WTC11 (cell line): ENCODE measurements around the gene AKTIP. TPM values are rescaled to one million over a fixed set of nuclear protein-coding genes. Genes with fewer than 3 reads are reported as not detected.

Experiments
- ATAC-seq: fragments of 200-7000 bp; cut with Tn5 transposase; 2 replicates; pipeline ENCODE4 v1.10.0; 2021; ENCODE audit warnings: mild to moderate bottlenecking, moderate library complexity
- CTCF ChIA-PET: fragments of 300-600 bp; sonication (Branson Sonifier 250); formaldehyde crosslinking; loops from one replicate; lab custom pipeline; 2021; ENCODE audit warnings: antibody characterized with exemption; lab: Charles Lee
- POLR2A ChIA-PET: fragments of 350-600 bp; sonication (Branson Sonifier 250); formaldehyde crosslinking; loops from one replicate; lab custom pipeline; 2021; ENCODE audit warnings: antibody characterized with exemption; lab: Charles Lee
- DNase-seq: peaks from one replicate; pipeline ENCODE4 v3.0.0; 2021; ENCODE audit warnings: low spot score
- H3K27ac Mint-ChIP-seq: 2 replicates; pipeline ENCODE4 v1.8.0; 2021; ENCODE audit warnings: mixed read lengths
- H3K27me3 Mint-ChIP-seq: 2 replicates; pipeline ENCODE4 v1.8.0; 2021; ENCODE audit warnings: low read depth, mild to moderate bottlenecking, moderate library complexity, mixed read lengths
- H3K36me3 Mint-ChIP-seq: 2 replicates; pipeline ENCODE4 v1.8.0; 2021; ENCODE audit warnings: mixed read lengths
- H3K4me1 Mint-ChIP-seq: 2 replicates; pipeline ENCODE4 v1.8.0; 2022; ENCODE audit warnings: mixed read lengths
- H3K4me3 Mint-ChIP-seq: 2 replicates; pipeline ENCODE4 v1.8.0; 2021; ENCODE audit warnings: mild to moderate bottlenecking, moderate library complexity, mixed read lengths
- H3K9me3 Mint-ChIP-seq: 2 replicates; pipeline ENCODE4 v1.8.0; 2021; ENCODE audit warnings: mixed read lengths
- ATF1 ChIP-seq: sonication (generic); formaldehyde crosslinking; IDR thresholded peaks from 2 replicates; pipeline ENCODE4 v1.8.1; 2023; ENCODE audit warnings: mild to moderate bottlenecking, moderate library complexity, missing genetic modification reagents
- CREM ChIP-seq: sonication (generic); formaldehyde crosslinking; IDR thresholded peaks from 2 replicates; pipeline ENCODE4 v1.8.1; 2022; ENCODE audit warnings: mild to moderate bottlenecking, missing genetic modification reagents, moderate library complexity
- ELF4 ChIP-seq: sonication (generic); formaldehyde crosslinking; IDR thresholded peaks from 2 replicates; pipeline ENCODE4 v1.8.1; 2022; ENCODE audit warnings: low read depth, mild to moderate bottlenecking, moderate library complexity, missing genetic modification reagents
- ESRRA ChIP-seq: sonication (generic); formaldehyde crosslinking; IDR thresholded peaks from 2 replicates; pipeline ENCODE4 v1.8.1; 2022; ENCODE audit warnings: mild to moderate bottlenecking, missing genetic modification reagents, borderline replicate concordance
- ETV6 ChIP-seq: sonication (generic); formaldehyde crosslinking; IDR thresholded peaks from 2 replicates; pipeline ENCODE4 v1.8.1; 2022; ENCODE audit warnings: mild to moderate bottlenecking, missing genetic modification reagents
- GABPB1 ChIP-seq: sonication (generic); formaldehyde crosslinking; IDR thresholded peaks from 2 replicates; pipeline ENCODE4 v1.8.1; 2023; ENCODE audit warnings: mild to moderate bottlenecking, missing genetic modification reagents
- NFATC4 ChIP-seq: fragments of 250-450 bp; sonication (Bioruptor Pico); IDR thresholded peaks from 2 replicates; pipeline ENCODE4 v1.9.0; 2021; ENCODE audit warnings: mild to moderate bottlenecking
- SMAD3 ChIP-seq: sonication (generic); formaldehyde crosslinking; IDR thresholded peaks from 2 replicates; pipeline ENCODE4 v1.8.0; 2022; ENCODE audit warnings: missing genetic modification reagents, mild to moderate bottlenecking, borderline replicate concordance
- SOX15 ChIP-seq: fragments of 250-450 bp; sonication (Bioruptor Pico); IDR thresholded peaks from 2 replicates; pipeline ENCODE4 v1.9.0; 2021; ENCODE audit warnings: mild to moderate bottlenecking
- TCF7 ChIP-seq: sonication (generic); formaldehyde crosslinking; IDR thresholded peaks from 2 replicates; pipeline ENCODE4 v1.8.0; 2022; ENCODE audit warnings: mild to moderate bottlenecking, low read depth, missing genetic modification reagents, moderate library complexity
- TEAD4 ChIP-seq: sonication (generic); formaldehyde crosslinking; IDR thresholded peaks from 2 replicates; pipeline ENCODE4 v1.8.0; 2022; ENCODE audit warnings: mild to moderate bottlenecking, missing genetic modification reagents
- ZNF121 ChIP-seq: sonication (generic); formaldehyde crosslinking; IDR thresholded peaks from 2 replicates; pipeline ENCODE4 v1.8.0; 2023; ENCODE audit warnings: missing genetic modification reagents
- ZNF138 ChIP-seq: sonication (generic); formaldehyde crosslinking; conservative IDR thresholded peaks from 2 replicates; pipeline ENCODE4 v1.8.1; 2022; ENCODE audit warnings: mild to moderate bottlenecking, moderate library complexity, missing genetic modification reagents
- ZNF232 ChIP-seq: sonication (generic); formaldehyde crosslinking; IDR thresholded peaks from 2 replicates; pipeline ENCODE4 v1.8.0; 2022; ENCODE audit warnings: mild to moderate bottlenecking, missing genetic modification reagents
- total RNA-seq: library from RNA; stranded (reverse); gene quantifications from 3 replicates; pipeline ENCODE4 v1.2.3, GENCODE V29; 2021
- TF ChIP-seq, protein P1 (sequence below): sonication (generic); formaldehyde crosslinking; conservative IDR thresholded peaks from 2 replicates; pipeline ENCODE4 v1.8.1; 2023; ENCODE audit warnings: mild to moderate bottlenecking, low read depth, missing genetic modification reagents, moderate library complexity
- TF ChIP-seq, protein P2 (sequence below): sonication (generic); formaldehyde crosslinking; IDR thresholded peaks from 2 replicates; pipeline ENCODE4 v1.8.0; 2023; ENCODE audit warnings: mild to moderate bottlenecking, missing genetic modification reagents
- TF ChIP-seq, protein P3 (sequence below): fragments of 250-450 bp; sonication (Bioruptor Pico); IDR thresholded peaks from 2 replicates; pipeline ENCODE4 v1.9.0; 2021; ENCODE audit warnings: mild to moderate bottlenecking
- TF ChIP-seq, protein P4 (sequence below): sonication (generic); formaldehyde crosslinking; IDR thresholded peaks from 2 replicates; pipeline ENCODE4 v1.8.1; 2023; ENCODE audit warnings: mild to moderate bottlenecking, missing genetic modification reagents

Gene AKTIP
- total RNA-seq, 1 experiment from 2014 or later = 19.9 TPM

DNA sequence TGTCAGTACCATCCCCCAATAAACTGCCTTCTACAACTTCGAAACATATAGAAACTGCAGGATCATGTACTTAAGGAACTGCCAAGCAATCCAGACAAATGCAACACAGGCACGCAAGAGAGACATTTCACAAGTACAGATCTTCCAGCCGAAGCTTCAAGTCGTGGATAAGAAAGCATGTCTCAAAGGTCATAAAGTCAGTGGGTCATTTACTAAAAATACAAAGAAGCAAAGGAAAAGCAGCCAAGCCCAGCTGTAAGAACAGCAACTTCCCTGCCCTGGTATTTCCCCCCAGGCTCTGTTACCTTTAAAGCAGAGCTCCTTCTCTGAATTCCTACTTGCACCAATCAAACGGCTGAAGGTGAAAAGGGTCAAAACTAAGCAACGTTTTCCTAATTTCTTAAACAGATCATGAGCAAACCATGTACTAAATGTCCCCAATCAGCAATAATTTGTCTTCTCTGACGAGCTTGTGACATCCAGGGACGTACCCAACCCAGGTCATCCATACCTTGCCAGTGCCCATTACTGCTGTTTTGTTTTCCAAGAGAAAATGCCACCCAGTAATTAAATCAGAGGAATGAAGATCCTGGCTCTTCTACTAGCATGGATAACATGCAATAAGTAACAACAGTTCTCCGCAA is 1.7 kb downstream of the AKTIP start:
- TF ChIP-seq ESRRA (CRISPR knock-in tag) (no peak), TCF7 (no peak), ZNF138 (no peak), ATF1 (CRISPR knock-in tag) (no peak), ETV6 (CRISPR knock-in tag) (no peak), GABPB1 (no peak), TEAD4 (no peak)
- TF ChIP-seq, protein P1, sequence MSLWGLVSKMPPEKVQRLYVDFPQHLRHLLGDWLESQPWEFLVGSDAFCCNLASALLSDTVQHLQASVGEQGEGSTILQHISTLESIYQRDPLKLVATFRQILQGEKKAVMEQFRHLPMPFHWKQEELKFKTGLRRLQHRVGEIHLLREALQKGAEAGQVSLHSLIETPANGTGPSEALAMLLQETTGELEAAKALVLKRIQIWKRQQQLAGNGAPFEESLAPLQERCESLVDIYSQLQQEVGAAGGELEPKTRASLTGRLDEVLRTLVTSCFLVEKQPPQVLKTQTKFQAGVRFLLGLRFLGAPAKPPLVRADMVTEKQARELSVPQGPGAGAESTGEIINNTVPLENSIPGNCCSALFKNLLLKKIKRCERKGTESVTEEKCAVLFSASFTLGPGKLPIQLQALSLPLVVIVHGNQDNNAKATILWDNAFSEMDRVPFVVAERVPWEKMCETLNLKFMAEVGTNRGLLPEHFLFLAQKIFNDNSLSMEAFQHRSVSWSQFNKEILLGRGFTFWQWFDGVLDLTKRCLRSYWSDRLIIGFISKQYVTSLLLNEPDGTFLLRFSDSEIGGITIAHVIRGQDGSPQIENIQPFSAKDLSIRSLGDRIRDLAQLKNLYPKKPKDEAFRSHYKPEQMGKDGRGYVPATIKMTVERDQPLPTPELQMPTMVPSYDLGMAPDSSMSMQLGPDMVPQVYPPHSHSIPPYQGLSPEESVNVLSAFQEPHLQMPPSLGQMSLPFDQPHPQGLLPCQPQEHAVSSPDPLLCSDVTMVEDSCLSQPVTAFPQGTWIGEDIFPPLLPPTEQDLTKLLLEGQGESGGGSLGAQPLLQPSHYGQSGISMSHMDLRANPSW = no peak
- TF ChIP-seq, protein P2, sequence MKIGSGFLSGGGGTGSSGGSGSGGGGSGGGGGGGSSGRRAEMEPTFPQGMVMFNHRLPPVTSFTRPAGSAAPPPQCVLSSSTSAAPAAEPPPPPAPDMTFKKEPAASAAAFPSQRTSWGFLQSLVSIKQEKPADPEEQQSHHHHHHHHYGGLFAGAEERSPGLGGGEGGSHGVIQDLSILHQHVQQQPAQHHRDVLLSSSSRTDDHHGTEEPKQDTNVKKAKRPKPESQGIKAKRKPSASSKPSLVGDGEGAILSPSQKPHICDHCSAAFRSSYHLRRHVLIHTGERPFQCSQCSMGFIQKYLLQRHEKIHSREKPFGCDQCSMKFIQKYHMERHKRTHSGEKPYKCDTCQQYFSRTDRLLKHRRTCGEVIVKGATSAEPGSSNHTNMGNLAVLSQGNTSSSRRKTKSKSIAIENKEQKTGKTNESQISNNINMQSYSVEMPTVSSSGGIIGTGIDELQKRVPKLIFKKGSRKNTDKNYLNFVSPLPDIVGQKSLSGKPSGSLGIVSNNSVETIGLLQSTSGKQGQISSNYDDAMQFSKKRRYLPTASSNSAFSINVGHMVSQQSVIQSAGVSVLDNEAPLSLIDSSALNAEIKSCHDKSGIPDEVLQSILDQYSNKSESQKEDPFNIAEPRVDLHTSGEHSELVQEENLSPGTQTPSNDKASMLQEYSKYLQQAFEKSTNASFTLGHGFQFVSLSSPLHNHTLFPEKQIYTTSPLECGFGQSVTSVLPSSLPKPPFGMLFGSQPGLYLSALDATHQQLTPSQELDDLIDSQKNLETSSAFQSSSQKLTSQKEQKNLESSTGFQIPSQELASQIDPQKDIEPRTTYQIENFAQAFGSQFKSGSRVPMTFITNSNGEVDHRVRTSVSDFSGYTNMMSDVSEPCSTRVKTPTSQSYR (CRISPR knock-in tag) = no peak
- no peak for ATAC-seq
- ChIA-PET POLR2A (no interaction called here), CTCF (interaction anchor here (1.0 kb wide), 1 partner anchor 9 kb away, joined by 5 read pairs; no protein-coding TSS in a partner anchor)
- no peak for DNase-seq
- 0 out of 2 replicates have a peak overlapping the region, but pooled peaks have one; percentile 7 for H3K27ac Mint-ChIP-seq
- peak overlapping the region; percentile 99 for H3K4me3 Mint-ChIP-seq
- H3K4me1 Mint-ChIP-seq = peaks cover 30% of the 10 kb centered on the region
- H3K27me3 Mint-ChIP-seq = no peaks in the 10 kb centered on the region
- peaks cover 12% of the 10 kb centered on the region for H3K36me3 Mint-ChIP-seq
- peaks cover 3% of the 10 kb centered on the region; the same call in 1 of the 2 replicates for H3K9me3 Mint-ChIP-seq

DNA sequence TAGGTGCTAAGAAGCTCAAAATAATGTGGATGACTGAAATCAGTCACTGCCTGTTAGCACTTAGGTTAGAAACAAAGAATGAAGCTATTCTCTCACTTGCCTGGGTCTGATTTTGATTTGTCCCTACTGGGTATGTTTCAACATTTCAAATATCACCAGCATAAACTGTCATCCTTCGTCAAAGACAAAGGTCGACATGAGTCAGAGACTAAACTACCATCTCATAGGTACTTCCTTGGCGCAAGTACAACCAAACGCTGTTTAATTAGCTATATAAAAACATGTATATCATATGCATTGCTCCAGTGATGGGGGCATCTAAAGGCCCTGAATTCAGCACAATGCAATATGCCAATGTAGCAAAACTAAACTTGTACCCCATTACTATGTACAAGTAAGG is 4.0 kb downstream of the AKTIP start:
- Mint-ChIP-seq H3K27me3 (no peaks in the 10 kb centered on the region), H3K27ac (no peak overlapping the region), H3K36me3 (peaks cover 34% of the 10 kb centered on the region), H3K9me3 (no peaks in the 10 kb centered on the region), H3K4me1 (peaks cover 17% of the 10 kb centered on the region), H3K4me3 (no peak overlapping the region)
- ATAC-seq (no peak), DNase-seq (no peak)
- TF ChIP-seq ZNF232 (CRISPR knock-in tag) = no peak
- no peak for TF ChIP-seq NFATC4
- TF ChIP-seq SOX15 = no peak
- TF ChIP-seq, protein P3, sequence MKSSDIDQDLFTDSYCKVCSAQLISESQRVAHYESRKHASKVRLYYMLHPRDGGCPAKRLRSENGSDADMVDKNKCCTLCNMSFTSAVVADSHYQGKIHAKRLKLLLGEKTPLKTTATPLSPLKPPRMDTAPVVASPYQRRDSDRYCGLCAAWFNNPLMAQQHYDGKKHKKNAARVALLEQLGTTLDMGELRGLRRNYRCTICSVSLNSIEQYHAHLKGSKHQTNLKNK = no peak
- no peak for TF ChIP-seq CREM (CRISPR knock-in tag)
- TF ChIP-seq SMAD3 = no peak
- TF ChIP-seq, protein P4, sequence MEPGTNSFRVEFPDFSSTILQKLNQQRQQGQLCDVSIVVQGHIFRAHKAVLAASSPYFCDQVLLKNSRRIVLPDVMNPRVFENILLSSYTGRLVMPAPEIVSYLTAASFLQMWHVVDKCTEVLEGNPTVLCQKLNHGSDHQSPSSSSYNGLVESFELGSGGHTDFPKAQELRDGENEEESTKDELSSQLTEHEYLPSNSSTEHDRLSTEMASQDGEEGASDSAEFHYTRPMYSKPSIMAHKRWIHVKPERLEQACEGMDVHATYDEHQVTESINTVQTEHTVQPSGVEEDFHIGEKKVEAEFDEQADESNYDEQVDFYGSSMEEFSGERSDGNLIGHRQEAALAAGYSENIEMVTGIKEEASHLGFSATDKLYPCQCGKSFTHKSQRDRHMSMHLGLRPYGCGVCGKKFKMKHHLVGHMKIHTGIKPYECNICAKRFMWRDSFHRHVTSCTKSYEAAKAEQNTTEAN (CRISPR knock-in tag) = no peak
- TF ChIP-seq ELF4 (CRISPR knock-in tag) = no peak
- no peak for TF ChIP-seq ZNF121
- ChIA-PET CTCF (interaction anchor here (0.7 to 1.1 kb wide), 2 partner anchors 11 kb away, joined by 3 to 4 read pairs; no protein-coding TSS in a partner anchor), POLR2A (no interaction called here)
